Transverse colon (tissue), 4 donors: ENCODE results near the gene CLEC4E. TPM values are rescaled to one million over a fixed set of nuclear protein-coding genes. Genes with fewer than 3 reads are reported as not detected.

ENCODE experiments used
- DNase-seq: peaks from one replicate; pipeline ENCODE4 v3.0.0-alpha.2; 2019
- H3K27ac ChIP-seq, 4 donors: fragments of 200-600 bp; sonication (generic); 2 replicates each; pipeline ENCODE4 v1.5.1; 2016 to 2018; ENCODE audit warnings: inconsistent platforms in 4 of 4
- H3K27me3 ChIP-seq: fragments of 200-600 bp; sonication (generic); 2 replicates; pipeline ENCODE4 v1.5.1; 2017; ENCODE audit warnings: inconsistent platforms
- H3K36me3 ChIP-seq, 4 donors: fragments of 200-600 bp; sonication (generic); 2 replicates each; pipeline ENCODE4 v1.5.1; 2017 to 2019; ENCODE audit warnings: inconsistent platforms in 4 of 4
- H3K4me1 ChIP-seq, 4 donors: fragments of 200-600 bp; sonication (generic); 2 replicates each; pipeline ENCODE4 v1.5.1; 2017 to 2020; ENCODE audit warnings: inconsistent platforms in 4 of 4
- H3K4me3 ChIP-seq, 4 donors: fragments of 200-600 bp; sonication (generic); 1 replicate in 1 of 4; 2 replicates in 3 of 4; pipeline versions ENCODE4 v1.5.1 to v1.6.1; 2017 to 2019; ENCODE audit warnings: inconsistent platforms in 4 of 4
- H3K9me3 ChIP-seq, 2 donors: fragments of 200-600 bp; sonication (generic); 2 replicates each; pipeline ENCODE4 v1.5.1; 2017 to 2019; ENCODE audit warnings: inconsistent platforms in 2 of 2
- CTCF ChIP-seq, 5 experiments: fragments of 200-600 bp in 3 of 5; fragments of 450-650 bp in 2 of 5; sonication (generic) in 3 of 5; IDR thresholded peaks; 1 replicate in 2 of 5; 2 replicates in 3 of 5; pipeline ENCODE4 v1.5.1; 2016 to 2017; ENCODE audit warnings: antibody characterized with exemption in 5 of 5, inconsistent platforms in 3 of 5, mild to moderate bottlenecking in 2 of 5, moderate library complexity in 1 of 5
- EP300 ChIP-seq: sonication (generic); formaldehyde crosslinking; IDR thresholded peaks from one replicate; pipeline ENCODE4 v1.6.1; 2017; ENCODE audit warnings: antibody characterized with exemption, low read depth
- POLR2A ChIP-seq: fragments of 450-650 bp; IDR thresholded peaks from one replicate; pipeline ENCODE4 v1.6.1; 2016; ENCODE audit warnings: antibody characterized with exemption, mild to moderate bottlenecking, moderate library complexity
- POLR2AphosphoS5 ChIP-seq, 3 donors: sonication (generic); formaldehyde crosslinking; IDR thresholded peaks; one replicate each; pipeline ENCODE4 v1.6.1; 2016; ENCODE audit warnings: antibody characterized with exemption in 3 of 3
- WGBS, 2 donors: methylation state at CpG; one replicate each; pipeline ENCODE4 v1.1.5; 2018; ENCODE audit warnings: low coverage in 1 of 2; 5-methylcytosine and 5-hydroxymethylcytosine counted together
- in situ Hi-C, 4 donors: fragments of 200-750 bp; cut with MboI; loops; one replicate each; pipeline versions ENCODE4 v1.15.0 to v1.15.1; 2017; ENCODE audit warnings: low sequenced_read_pairs in 3 of 4, low pct_ligation_motif_present in 1 of 4, low pct_unique_long_range_greater_than_20kb in 1 of 4
- intact Hi-C: fragments of 100-400 bp; cut with DNase I; formaldehyde crosslinking; loops from one replicate; pipeline ENCODE4 v1.15.1; 2023; ENCODE audit warnings: low total_unique reads
- total RNA-seq, 4 donors: library from RNA; depleted of rRNA; stranded (reverse); fragments of >200 nt; gene quantifications; one replicate each; pipeline ENCODE4 v1.1.0, GENCODE V29; 2016

CLEC4E gene
- total RNA-seq, 4 donors from 2014 or later = 0.96 to 5.4 TPM; not detected in 2

- intact Hi-C loops (no loop called here), in situ Hi-C loops (no loop called here)
- no peak overlapping the region for H3K27ac ChIP-seq
- DNase-seq = no peak
- no peak overlapping the region for H3K4me3 ChIP-seq
- H3K4me1 ChIP-seq = no peaks in the 10 kb centered on the region
- WGBS, 2 donors = 60 to 68% methylated on average over 4 of the region's 4 CpGs
- TF ChIP-seq CTCF (IDR thresholded peaks at IDR 0.05) (no peak), EP300 (no peak), POLR2A (no peak), POLR2AphosphoS5 (IDR thresholded peaks at IDR 0.05) (no peak)
- H3K27me3 ChIP-seq = no peaks in the 10 kb centered on the region
- no peaks in the 10 kb centered on the region for H3K9me3 ChIP-seq
- no peaks in the 10 kb centered on the region for H3K36me3 ChIP-seq
Observed at GRCh38 chr12:8519171-8519570, 21.5 kb downstream of the CLEC4E start.

- Histone ChIP-seq H3K9me3 (no peaks in the 10 kb centered on the region), H3K4me1 (no peaks in the 10 kb centered on the region), H3K27ac (no peak overlapping the region), H3K4me3 (no peak overlapping the region), H3K27me3 (peaks cover 6% of the 10 kb centered on the region), H3K36me3 (no peaks in the 10 kb centered on the region)
- intact Hi-C loops = no loop called here
- in situ Hi-C loops = no loop called here
- TF ChIP-seq POLR2A = no peak
- no peak for TF ChIP-seq POLR2AphosphoS5 (IDR thresholded peaks at IDR 0.05)
- TF ChIP-seq EP300 = no peak
- no peak for TF ChIP-seq CTCF (IDR thresholded peaks at IDR 0.05)
- no peak for DNase-seq
- WGBS, 2 donors = 56 to 63% methylated on average over 2 of the region's 2 CpGs
Observed at GRCh38 chr12:8517971-8518370, 22.7 kb downstream of the CLEC4E start.

- in situ Hi-C loops = no loop called here
- H3K27ac ChIP-seq = no peak within 1 kb of the TSS
- WGBS, 2 donors = 76 to 81% methylated on average over 4 of the region's 4 CpGs
Observed at GRCh38 chr12:8513256-8513655, 27.4 kb downstream of the CLEC4E start, which contains the start of gene CLEC4D. Gene CLEC4D (plus strand): TSS chr12:8513503. CDS start chr12:8513733, 230 bp downstream.

More at GRCh38 chr12:8513256-8513655, 27.4 kb downstream of the CLEC4E start, which contains the start of gene CLEC4D:
- Histone ChIP-seq H3K4me3 (no peak within 1 kb of the TSS), H3K36me3 (no peaks in the 10 kb centered on the region), H3K4me1 (no peaks in the 10 kb centered on the region), H3K9me3 (no peaks in the 10 kb centered on the region), H3K27me3 (peaks cover 6% of the 10 kb centered on the region)
- DNase-seq = no peak
- TF ChIP-seq CTCF (IDR thresholded peaks at IDR 0.05) (no peak), POLR2A (no peak), POLR2AphosphoS5 (IDR thresholded peaks at IDR 0.05) (no peak), EP300 (no peak)
- intact Hi-C loops = no loop called here
